BLaER1 (cell line): ENCODE measurements around the gene NR0B1.

Experiments used
- H3K27ac ChIP-seq: shearing (Covaris generic); formaldehyde crosslinking; 2 replicates; pipeline ENCODE4 v1.8.1; 2022
- H3K27me3 ChIP-seq: shearing (Covaris generic); formaldehyde crosslinking; 2 replicates; pipeline ENCODE4 v1.8.1; 2022
- H3K36me3 ChIP-seq: shearing (Covaris generic); formaldehyde crosslinking; 2 replicates; pipeline ENCODE4 v1.8.1; 2022
- H3K4me1 ChIP-seq: shearing (Covaris generic); formaldehyde crosslinking; 2 replicates; pipeline ENCODE4 v1.8.1; 2022
- H3K4me2 ChIP-seq: shearing (Covaris generic); formaldehyde crosslinking; 2 replicates; pipeline ENCODE4 v1.8.1; 2022
- H3K4me3 ChIP-seq: shearing (Covaris generic); formaldehyde crosslinking; 2 replicates; pipeline ENCODE4 v1.8.1; 2022
- H3K9ac ChIP-seq: shearing (Covaris generic); formaldehyde crosslinking; 2 replicates; pipeline ENCODE4 v1.8.1; 2022
- H3K9me3 ChIP-seq: shearing (Covaris generic); formaldehyde crosslinking; 2 replicates; pipeline ENCODE4 v1.8.1; 2022
- H4K20me1 ChIP-seq: shearing (Covaris generic); formaldehyde crosslinking; 2 replicates; pipeline ENCODE4 v1.8.1; 2022
- Cebpa-rat ChIP-seq: shearing (Covaris generic); IDR thresholded peaks from 2 replicates; pipeline ENCODE4 v1.8.1; 2022

Gene NR0B1

DNA sequence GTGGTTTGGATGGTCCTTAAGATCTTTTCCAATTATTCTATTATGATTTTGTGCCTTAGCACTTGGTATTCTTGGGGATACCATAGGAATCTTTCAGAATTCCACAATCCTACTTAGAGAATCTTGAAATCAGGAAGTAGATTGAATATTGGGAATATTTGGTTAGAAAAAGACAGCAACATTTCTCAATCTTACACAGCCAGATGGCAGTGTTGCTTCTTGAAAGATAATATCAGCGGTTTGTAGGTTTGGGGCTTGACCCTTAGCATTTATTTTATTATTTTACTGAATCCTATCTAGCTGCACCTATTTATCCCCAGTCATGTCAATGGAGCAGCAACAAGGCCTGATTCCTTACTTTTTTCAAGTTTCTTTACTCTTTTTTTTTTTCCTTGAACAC lies 33.7 kb downstream of the NR0B1 start:
- Histone ChIP-seq H3K4me1 (no peaks in the 10 kb centered on the region), H4K20me1 (no peaks in the 10 kb centered on the region), H3K4me2 (no peak overlapping the region), H3K4me3 (no peak overlapping the region), H3K27me3 (no peaks in the 10 kb centered on the region), H3K9ac (no peak overlapping the region), H3K36me3 (no peaks in the 10 kb centered on the region), H3K27ac (no peak overlapping the region), H3K9me3 (no peaks in the 10 kb centered on the region)
- no peak for TF ChIP-seq Cebpa-rat

DNA sequence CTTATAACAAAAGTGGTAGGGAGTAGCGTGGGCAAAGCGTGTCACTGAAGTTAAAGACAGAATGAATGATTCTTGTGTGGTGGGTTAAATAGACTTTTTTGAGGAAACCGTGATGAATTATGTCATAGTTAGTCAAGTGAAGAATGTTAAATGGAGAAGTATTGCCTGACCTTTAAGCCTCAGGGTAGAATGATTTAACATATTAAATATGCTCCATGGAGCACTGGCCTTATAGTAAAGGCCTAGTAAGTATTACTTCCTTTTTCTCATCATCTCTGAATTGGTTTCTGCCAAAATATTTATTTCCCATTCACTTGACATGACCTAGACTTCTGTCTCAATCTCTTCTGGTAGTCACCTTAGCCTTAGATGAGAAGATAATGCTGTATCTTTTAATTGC lies 38.6 kb downstream of the NR0B1 start:
- H3K27ac ChIP-seq, result no peak overlapping the region
- no peak overlapping the region for H3K4me3 ChIP-seq
- no peaks in the 10 kb centered on the region for H3K9me3 ChIP-seq
- H3K4me1 ChIP-seq, result no peaks in the 10 kb centered on the region
- H3K27me3 ChIP-seq, result no peaks in the 10 kb centered on the region
- H3K36me3 ChIP-seq, result no peaks in the 10 kb centered on the region
- H3K9ac ChIP-seq, result no peak overlapping the region
- H3K4me2 ChIP-seq, result no peak overlapping the region
- H4K20me1 ChIP-seq, result no peaks in the 10 kb centered on the region
- no peak for TF ChIP-seq Cebpa-rat

- Histone ChIP-seq H4K20me1 (no peaks in the 10 kb centered on the region), H3K4me1 (no peaks in the 10 kb centered on the region), H3K36me3 (no peaks in the 10 kb centered on the region), H3K27me3 (no peaks in the 10 kb centered on the region), H3K4me2 (no peak overlapping the region), H3K27ac (no peak overlapping the region), H3K9ac (no peak overlapping the region), H3K9me3 (no peaks in the 10 kb centered on the region), H3K4me3 (no peak overlapping the region)
- TF ChIP-seq Cebpa-rat, result no peak
Observed at GRCh38 chrX:30262763-30263162, 46.4 kb downstream of the NR0B1 start.

DNA sequence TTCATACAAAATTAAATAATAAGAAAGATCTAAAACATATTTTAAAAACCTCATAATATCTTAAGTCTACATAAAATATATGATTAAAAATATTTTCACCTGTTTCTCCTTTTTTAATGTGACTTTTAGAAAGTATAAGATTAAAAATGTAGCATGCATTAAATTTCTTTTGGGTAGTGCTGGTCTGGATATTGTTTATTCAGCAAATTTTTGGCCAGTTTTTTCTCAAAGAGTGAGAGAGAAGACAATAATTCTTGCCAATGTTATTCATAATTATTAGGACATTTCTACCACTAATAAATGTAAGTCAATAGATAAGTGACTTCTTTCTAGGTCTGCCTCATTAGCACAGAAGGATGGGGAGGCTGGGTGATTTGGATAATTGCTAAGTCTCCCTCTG lies 48.2 kb downstream of the NR0B1 start:
- H3K9me3 ChIP-seq, result peaks cover 4% of the 10 kb centered on the region; the same call in 1 of the 2 replicates
- no peak for TF ChIP-seq Cebpa-rat

DNA sequence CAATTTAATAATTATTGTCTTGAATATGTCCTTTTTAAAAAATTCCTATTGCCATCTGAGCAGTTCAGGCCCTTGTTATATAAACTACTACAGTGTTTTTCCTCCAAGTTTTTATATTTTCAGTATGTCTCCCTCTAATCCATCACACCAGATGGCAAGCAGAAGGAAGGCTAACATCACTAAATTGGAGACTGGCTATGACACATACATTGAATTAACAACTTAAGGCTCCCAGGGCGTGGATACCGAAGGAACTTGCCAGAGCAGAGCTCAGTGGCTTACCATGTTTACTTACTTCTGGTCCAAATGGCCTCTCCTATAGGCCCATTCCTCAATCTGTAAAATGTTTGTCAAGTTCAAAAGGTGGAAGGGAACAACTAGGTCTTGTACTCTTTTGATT lies 49.3 kb downstream of the NR0B1 start:
- Histone ChIP-seq H4K20me1 (no peaks in the 10 kb centered on the region), H3K4me3 (no peak overlapping the region), H3K4me1 (no peaks in the 10 kb centered on the region), H3K36me3 (no peaks in the 10 kb centered on the region), H3K9me3 (peaks cover 7% of the 10 kb centered on the region; the same call in 1 of the 2 replicates), H3K4me2 (no peak overlapping the region), H3K27ac (no peak overlapping the region), H3K27me3 (no peaks in the 10 kb centered on the region), H3K9ac (no peak overlapping the region)
- no peak for TF ChIP-seq Cebpa-rat

More for the DNA sequence above, 48.2 kb downstream of the NR0B1 start:
- H3K4me1 ChIP-seq, result no peaks in the 10 kb centered on the region
- H3K27me3 ChIP-seq, result no peaks in the 10 kb centered on the region
- H3K9ac ChIP-seq, result no peak overlapping the region
- H3K36me3 ChIP-seq, result no peaks in the 10 kb centered on the region
- H4K20me1 ChIP-seq, result no peaks in the 10 kb centered on the region
- H3K4me2 ChIP-seq, result no peak overlapping the region
- H3K4me3 ChIP-seq, result no peak overlapping the region
- no peak overlapping the region for H3K27ac ChIP-seq
